Measurements from ENCODE around the gene TAS2R60. TPM values are rescaled to one million over a fixed set of nuclear protein-coding genes. Genes with fewer than 3 reads are reported as not detected.

Gene TAS2R60
- total RNA-seq, 4 donors from 2014 or later: not detected

DNA sequence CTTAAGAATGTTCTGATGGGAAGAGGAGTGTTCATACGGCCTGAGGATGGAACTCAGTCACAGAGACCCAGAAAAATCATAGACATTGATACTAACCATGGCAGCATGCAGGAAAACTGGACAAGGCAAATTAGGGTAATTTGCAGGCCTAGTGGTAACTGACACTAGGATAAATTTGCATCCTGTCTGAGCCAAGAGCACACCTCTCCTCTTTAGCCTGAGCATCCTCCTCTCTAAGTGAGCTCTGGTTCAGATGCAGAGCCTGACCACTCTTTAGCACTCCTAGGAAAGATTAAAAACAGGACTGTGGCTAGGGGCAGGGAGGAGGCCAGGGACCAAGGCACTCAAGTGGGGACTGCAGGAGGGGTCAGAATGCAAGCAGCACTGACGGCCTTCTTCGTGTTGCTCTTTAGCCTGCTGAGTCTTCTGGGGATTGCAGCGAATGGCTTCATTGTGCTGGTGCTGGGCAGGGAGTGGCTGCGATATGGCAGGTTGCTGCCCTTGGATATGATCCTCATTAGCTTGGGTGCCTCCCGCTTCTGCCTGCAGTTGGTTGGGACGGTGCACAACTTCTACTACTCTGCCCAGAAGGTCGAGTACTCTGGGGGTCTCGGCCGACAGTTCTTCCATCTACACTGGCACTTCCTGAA lies 34.4 kb downstream of the TAS2R60 start, which contains the start of gene TAS2R41:
TAS2R41 (plus strand) TSS at position 373 of the 650 bp plus-strand sequence; CDS start at position 373, 0 bp downstream.
- 86% methylated on average over 9 of the region's 10 CpGs for WGBS
- H3K9me3 ChIP-seq: no peaks in the 10 kb centered on the region

DNA sequence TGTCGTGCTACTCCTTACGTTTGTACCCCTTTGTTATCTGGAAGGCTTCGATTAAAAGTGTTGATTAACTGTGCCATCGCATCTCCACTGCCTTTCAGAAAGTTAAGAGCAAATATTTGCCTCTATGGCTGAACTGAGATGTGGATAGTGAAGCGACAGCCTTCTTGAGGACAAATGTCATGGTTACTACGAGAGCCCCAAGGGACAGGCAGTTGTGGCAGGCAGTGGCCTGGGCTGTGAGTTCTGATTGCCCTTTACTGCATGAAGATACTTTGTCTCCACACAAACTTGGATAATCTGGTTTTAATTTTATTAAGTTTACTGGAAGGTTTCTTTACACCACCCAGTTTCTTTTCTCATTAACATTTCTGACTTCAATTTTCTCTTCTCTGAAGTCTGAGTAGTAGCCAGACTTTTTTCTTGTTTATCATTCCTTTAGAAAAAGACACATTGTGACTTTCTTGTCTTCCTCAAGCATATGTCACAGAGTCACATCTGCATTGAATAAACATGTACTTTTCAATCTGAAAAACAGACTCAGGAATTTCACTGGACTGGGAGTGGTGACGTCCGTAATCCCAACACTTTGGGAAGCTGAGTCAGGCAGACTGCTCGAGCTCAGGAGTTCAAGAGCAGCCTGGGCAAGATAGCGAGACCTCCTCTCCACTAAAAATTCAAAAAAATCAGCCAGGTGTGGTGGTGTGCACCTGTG lies 36.0 kb downstream of the TAS2R60 start:
- peaks cover 12% of the 10 kb centered on the region for H3K4me1 ChIP-seq
- H3K36me3 ChIP-seq: no peaks in the 10 kb centered on the region
- TF ChIP-seq, protein P1, sequence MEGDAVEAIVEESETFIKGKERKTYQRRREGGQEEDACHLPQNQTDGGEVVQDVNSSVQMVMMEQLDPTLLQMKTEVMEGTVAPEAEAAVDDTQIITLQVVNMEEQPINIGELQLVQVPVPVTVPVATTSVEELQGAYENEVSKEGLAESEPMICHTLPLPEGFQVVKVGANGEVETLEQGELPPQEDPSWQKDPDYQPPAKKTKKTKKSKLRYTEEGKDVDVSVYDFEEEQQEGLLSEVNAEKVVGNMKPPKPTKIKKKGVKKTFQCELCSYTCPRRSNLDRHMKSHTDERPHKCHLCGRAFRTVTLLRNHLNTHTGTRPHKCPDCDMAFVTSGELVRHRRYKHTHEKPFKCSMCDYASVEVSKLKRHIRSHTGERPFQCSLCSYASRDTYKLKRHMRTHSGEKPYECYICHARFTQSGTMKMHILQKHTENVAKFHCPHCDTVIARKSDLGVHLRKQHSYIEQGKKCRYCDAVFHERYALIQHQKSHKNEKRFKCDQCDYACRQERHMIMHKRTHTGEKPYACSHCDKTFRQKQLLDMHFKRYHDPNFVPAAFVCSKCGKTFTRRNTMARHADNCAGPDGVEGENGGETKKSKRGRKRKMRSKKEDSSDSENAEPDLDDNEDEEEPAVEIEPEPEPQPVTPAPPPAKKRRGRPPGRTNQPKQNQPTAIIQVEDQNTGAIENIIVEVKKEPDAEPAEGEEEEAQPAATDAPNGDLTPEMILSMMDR (IDR thresholded peaks at IDR 0.05): no peak
- no peak for TF ChIP-seq POLR2AphosphoS5 (IDR thresholded peaks at IDR 0.05)
- no peak for TF ChIP-seq EP300 (IDR thresholded peaks at IDR 0.05)
- no peak for TF ChIP-seq POLR2A (IDR thresholded peaks at IDR 0.05)
- H3K4me3 ChIP-seq: no peak overlapping the region
- no peak for DNase-seq (ENCODE audit: low spot score in 2 of 2)
- H3K9me3 ChIP-seq: no peaks in the 10 kb centered on the region
- peak overlapping the region; percentile 70 for H3K27ac ChIP-seq
- no peaks in the 10 kb centered on the region for H3K27me3 ChIP-seq
- WGBS: 70% methylated on average over 10 of the region's 10 CpGs

More for the DNA sequence above, 34.4 kb downstream of the TAS2R60 start, which contains the start of gene TAS2R41:
- H3K36me3 ChIP-seq: no peaks in the 10 kb centered on the region
- TF ChIP-seq POLR2A (IDR thresholded peaks at IDR 0.05) (no peak), POLR2AphosphoS5 (IDR thresholded peaks at IDR 0.05) (no peak), EP300 (IDR thresholded peaks at IDR 0.05) (no peak)
- TF ChIP-seq, protein P1 (IDR thresholded peaks at IDR 0.05): no peak
- H3K27ac ChIP-seq: peak within 1 kb of the TSS; percentile 64
- peaks cover 12% of the 10 kb centered on the region for H3K4me1 ChIP-seq
- no peaks in the 10 kb centered on the region for H3K27me3 ChIP-seq
- DNase-seq (ENCODE audit: low spot score in 2 of 2): no peak
- H3K4me3 ChIP-seq: no peak within 1 kb of the TSS

DNA sequence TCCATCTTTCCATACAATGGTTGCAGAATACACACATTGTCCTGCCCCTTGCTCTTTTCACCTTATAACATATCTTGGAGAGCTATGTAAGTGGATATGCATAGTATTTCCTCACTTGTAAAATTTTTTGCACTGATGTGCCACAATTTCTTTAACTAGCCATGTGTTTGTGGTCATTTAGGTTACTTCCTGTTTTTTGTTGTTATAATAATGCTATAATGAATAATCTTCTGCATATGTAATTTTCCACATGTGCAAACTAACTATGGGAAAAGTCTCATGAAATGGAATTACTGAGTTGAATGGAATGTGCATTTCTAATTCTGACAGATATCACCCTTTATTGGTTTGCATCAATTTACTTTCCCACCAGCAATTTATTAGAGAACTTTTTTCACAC lies 37.2 kb downstream of the TAS2R60 start:
- Histone ChIP-seq H3K27ac (no peak overlapping the region), H3K4me1 (peaks cover 12% of the 10 kb centered on the region), H3K9me3 (no peaks in the 10 kb centered on the region), H3K36me3 (no peaks in the 10 kb centered on the region), H3K27me3 (no peaks in the 10 kb centered on the region), H3K4me3 (no peak overlapping the region)
- DNase-seq (ENCODE audit: low spot score in 2 of 2): no peak
- TF ChIP-seq EP300 (IDR thresholded peaks at IDR 0.05) (no peak), POLR2A (IDR thresholded peaks at IDR 0.05) (no peak), POLR2AphosphoS5 (IDR thresholded peaks at IDR 0.05) (no peak)
- TF ChIP-seq, protein P1 (IDR thresholded peaks at IDR 0.05): no peak

DNA sequence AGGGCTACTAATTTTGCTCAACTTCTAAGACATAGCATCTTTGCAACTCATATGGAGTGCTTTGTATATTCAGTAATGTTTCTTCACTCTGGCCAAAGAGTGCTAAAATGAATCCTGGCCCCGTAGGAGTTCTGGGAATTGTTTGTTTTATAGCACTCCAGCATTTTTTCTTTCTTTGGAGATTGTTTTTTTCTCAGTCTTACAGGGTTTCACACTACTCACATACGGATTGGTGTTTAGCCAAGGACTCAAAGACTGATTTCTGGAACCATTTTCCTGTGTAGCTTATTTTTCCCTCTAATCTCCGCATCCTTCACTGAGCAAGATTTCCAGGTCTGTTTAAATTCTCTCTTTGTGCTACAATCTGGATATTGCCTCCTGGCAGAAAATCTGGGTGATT lies 40.9 kb downstream of the TAS2R60 start:
- H3K27me3 ChIP-seq: no peaks in the 10 kb centered on the region
- TF ChIP-seq EP300 (IDR thresholded peaks at IDR 0.05) (no peak), POLR2A (IDR thresholded peaks at IDR 0.05) (no peak)
- TF ChIP-seq, protein P1 (IDR thresholded peaks at IDR 0.05): no peak
- peaks cover 9% of the 10 kb centered on the region for H3K4me1 ChIP-seq
- H3K4me3 ChIP-seq: no peak overlapping the region
- H3K36me3 ChIP-seq: no peaks in the 10 kb centered on the region
- DNase-seq (ENCODE audit: low spot score in 2 of 2): no peak
- peak overlapping the region; percentile 2 for H3K27ac ChIP-seq
- H3K9me3 ChIP-seq: no peaks in the 10 kb centered on the region
- 56% methylated on average over 3 of the region's 3 CpGs for WGBS

DNA sequence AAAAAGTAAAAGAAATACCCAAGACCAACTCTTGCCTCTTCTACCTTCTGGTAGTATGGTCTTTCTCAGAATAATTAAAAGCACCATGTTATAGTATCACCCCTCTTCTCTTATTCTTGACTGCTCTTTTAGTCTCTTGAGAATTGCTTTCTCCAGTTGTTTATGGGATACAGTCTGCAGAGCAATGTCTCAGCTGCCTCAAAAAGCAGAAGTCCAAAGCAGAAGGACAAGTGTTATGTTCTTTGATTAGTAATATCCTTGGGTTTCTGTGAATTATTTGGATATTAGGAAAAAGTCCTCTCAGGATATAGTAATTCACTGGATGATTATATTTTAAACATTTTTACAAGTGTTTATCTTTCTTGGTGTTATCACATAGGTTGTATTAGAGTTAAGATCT lies 41.8 kb downstream of the TAS2R60 start:
- no peak overlapping the region for H3K4me3 ChIP-seq
- DNase-seq (ENCODE audit: low spot score in 2 of 2): no peak
- peaks cover 9% of the 10 kb centered on the region for H3K4me1 ChIP-seq
- no peaks in the 10 kb centered on the region for H3K9me3 ChIP-seq
- H3K27me3 ChIP-seq: no peaks in the 10 kb centered on the region
- TF ChIP-seq POLR2AphosphoS5 (IDR thresholded peaks at IDR 0.05): no peak
- TF ChIP-seq POLR2A (IDR thresholded peaks at IDR 0.05): no peak
- TF ChIP-seq, protein P1 (IDR thresholded peaks at IDR 0.05): no peak
- no peak for TF ChIP-seq EP300 (IDR thresholded peaks at IDR 0.05)
- no peaks in the 10 kb centered on the region for H3K36me3 ChIP-seq
- H3K27ac ChIP-seq: peak overlapping the region; percentile 2
